H1 (cell line): Measurements from ENCODE around the gene ZFYVE19. TPM values are rescaled to one million over a fixed set of nuclear protein-coding genes. Genes with fewer than 3 reads are reported as not detected.

Experiments used
- FOSL1 ChIP-seq: IDR thresholded peaks from 2 replicates; pipeline ENCODE4 v1.6.1; 2011; ENCODE audit warnings: mild to moderate bottlenecking, low read depth, low read length, moderate library complexity; ENCODE audit not compliant: insufficient read depth
- NANOG ChIP-seq: IDR thresholded peaks from 2 replicates; pipeline ENCODE4 v1.6.1; 2011; ENCODE audit warnings: low read length, low read depth, mild to moderate bottlenecking, inconsistent platforms; ENCODE audit not compliant: insufficient read depth, poor library complexity, severe bottlenecking
- NRF1 ChIP-seq: IDR thresholded peaks from 2 replicates; pipeline ENCODE4 v1.6.1; 2011; ENCODE audit warnings: mild to moderate bottlenecking, low read depth, low read length, improper control_type of control experiment
- SIX5 ChIP-seq: IDR thresholded peaks from 2 replicates; pipeline ENCODE4 v1.6.1; 2011; ENCODE audit warnings: mild to moderate bottlenecking, low read depth, low read length
- TAF1 ChIP-seq: IDR thresholded peaks from 2 replicates; pipeline ENCODE4 v1.6.1; 2011; ENCODE audit warnings: mild to moderate bottlenecking, low read depth, low read length
- polyA plus RNA-seq, 7 experiments: library from polyadenylated mRNA; depleted of rRNA in 3 of 7; stranded (reverse) in 5 of 7; unstranded in 2 of 7; fragments of >200 nt in 5 of 7; fragments of 200-250 nt in 2 of 7; gene quantifications; 1 replicate in 5 of 7; 2 replicates in 1 of 7; 4 replicates in 1 of 7; pipeline versions ENCODE4 v1.2.1 to v1.2.3, GENCODE V29; 2011 to 2013; ENCODE audit warnings: missing spikeins in 2 of 7, mixed read lengths in 2 of 7
- total RNA-seq: library from RNA; stranded (reverse); fragmentation: NEBNext Ultra II Directional; extraction: Animal tissue kit (Norgen Biotek cat#: 25700); gene quantifications from 2 replicates; pipeline ENCODE4 v1.2.1, GENCODE V29; 2021

Gene ZFYVE19
- total and polyA plus RNA-seq, 2 of the 8 experiments (the other 6 are each of a cell fraction or from before 2014, with no cell fraction given), result 11.2 to 21.8 TPM

- TF ChIP-seq TAF1 (no peak), FOSL1 (no peak), NANOG (no peak), NRF1 (no peak), SIX5 (no peak)
Observed at GRCh38 chr15:40815042-40815698, 8.3 kb downstream of the ZFYVE19 start (continued).
